B cell (primary cell): Measurements from ENCODE around the gene ATRAID.

Experiments
- EZH2 ChIP-seq: IDR thresholded peaks from 2 replicates; pipeline ENCODE4 v1.6.1; 2012; ENCODE audit warnings: borderline replicate concordance, low read depth, mild to moderate bottlenecking, moderate library complexity, low read length; ENCODE audit not compliant: insufficient read depth, poor library complexity, severe bottlenecking
- TF ChIP-seq, protein P1 (sequence below): fragments of 200-600 bp; IDR thresholded peaks from one replicate; pipeline ENCODE4 v1.8.0; 2022; ENCODE audit warnings: antibody characterized with exemption, mild to moderate bottlenecking

DNA sequence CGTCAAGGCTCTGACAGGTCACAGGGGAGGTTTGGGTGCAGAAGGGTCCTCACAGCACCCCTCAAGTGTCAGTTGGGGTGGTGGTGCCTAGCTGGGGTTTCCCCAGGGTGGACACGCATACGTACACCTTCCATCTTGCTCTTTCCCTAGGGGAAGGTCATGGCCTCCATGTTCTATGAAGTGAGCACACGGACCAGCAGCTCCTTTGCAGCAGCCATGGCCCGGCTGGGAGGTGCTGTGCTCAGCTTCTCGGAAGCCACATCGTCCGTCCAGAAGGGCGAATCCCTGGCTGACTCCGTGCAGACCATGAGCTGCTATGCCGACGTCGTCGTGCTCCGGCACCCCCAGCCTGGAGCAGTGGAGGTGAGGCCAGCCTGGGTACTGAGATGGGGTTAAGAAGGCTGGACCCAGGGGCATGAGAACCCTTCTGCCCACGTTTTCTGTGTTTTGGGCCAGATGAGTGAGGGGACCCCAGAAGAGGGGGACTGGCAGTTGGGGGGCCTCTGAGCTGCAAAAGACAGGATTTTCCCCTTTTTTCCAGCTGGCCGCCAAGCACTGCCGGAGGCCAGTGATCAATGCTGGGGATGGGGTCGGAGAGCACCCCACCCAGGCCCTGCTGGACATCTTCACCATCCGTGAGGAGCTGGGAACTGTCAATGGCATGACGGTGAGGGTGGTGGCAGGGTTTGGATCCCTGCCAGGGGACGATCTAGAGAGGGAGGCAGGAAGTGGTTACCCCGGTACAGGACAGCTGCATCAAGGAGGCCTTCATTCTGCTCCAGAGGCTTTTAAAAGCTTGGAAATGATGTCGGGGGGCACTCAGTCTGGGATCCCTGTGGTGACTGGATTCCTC lies 30.1 kb downstream of the ATRAID start:
- TF ChIP-seq, protein P1, sequence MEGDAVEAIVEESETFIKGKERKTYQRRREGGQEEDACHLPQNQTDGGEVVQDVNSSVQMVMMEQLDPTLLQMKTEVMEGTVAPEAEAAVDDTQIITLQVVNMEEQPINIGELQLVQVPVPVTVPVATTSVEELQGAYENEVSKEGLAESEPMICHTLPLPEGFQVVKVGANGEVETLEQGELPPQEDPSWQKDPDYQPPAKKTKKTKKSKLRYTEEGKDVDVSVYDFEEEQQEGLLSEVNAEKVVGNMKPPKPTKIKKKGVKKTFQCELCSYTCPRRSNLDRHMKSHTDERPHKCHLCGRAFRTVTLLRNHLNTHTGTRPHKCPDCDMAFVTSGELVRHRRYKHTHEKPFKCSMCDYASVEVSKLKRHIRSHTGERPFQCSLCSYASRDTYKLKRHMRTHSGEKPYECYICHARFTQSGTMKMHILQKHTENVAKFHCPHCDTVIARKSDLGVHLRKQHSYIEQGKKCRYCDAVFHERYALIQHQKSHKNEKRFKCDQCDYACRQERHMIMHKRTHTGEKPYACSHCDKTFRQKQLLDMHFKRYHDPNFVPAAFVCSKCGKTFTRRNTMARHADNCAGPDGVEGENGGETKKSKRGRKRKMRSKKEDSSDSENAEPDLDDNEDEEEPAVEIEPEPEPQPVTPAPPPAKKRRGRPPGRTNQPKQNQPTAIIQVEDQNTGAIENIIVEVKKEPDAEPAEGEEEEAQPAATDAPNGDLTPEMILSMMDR, result no peak
- no peak for TF ChIP-seq EZH2
